PC-3 (cell line): ENCODE measurements around the gene EIF1.

Experiments
- CTCF ChIP-seq: fragments of 300-600 bp; sonication (generic); conservative IDR thresholded peaks from 2 replicates; pipeline ENCODE4 v1.5.1; 2017; ENCODE audit warnings: antibody characterized with exemption, low read depth, mild to moderate bottlenecking, low read length
- EZH2 ChIP-seq: fragments of 300-600 bp; sonication (generic); IDR thresholded peaks from one replicate; pipeline ENCODE4 v1.6.1; 2017; ENCODE audit warnings: antibody characterized with exemption, mild to moderate bottlenecking, low read length; ENCODE audit not compliant: unreplicated experiment

GRCh38 chr17:41684035-41684434 lies 4.7 kb upstream of the EIF1 start:
- no peak for TF ChIP-seq CTCF
- TF ChIP-seq EZH2: no peak
